Measurements from ENCODE around the gene DOCK10.

- TF ChIP-seq CTCF (optimal IDR thresholded peaks at IDR 0.05 in 1 of 3, IDR thresholded peaks at IDR 0.05 in 1 of 3, conservative IDR thresholded peaks at IDR 0.05 in 1 of 3; ENCODE audit: extremely low read depth in 1 of 3, insufficient read depth in 2 of 3, low read length in 3 of 3) (no peak), EZH2 (IDR thresholded peaks at IDR 0.05; ENCODE audit: low read length) (no peak)
These were observed 89.2 kb downstream of the DOCK10 start for GRCh38 chr2:224952936-224953657.
